SHP77 (cell line): ENCODE data around the gene CEP89.
A peak's percentile ranks its signal among the peaks of the same experiment; 100 is the strongest.
"Not testable (repeated sequence)": the region's sequence is repeated elsewhere in the genome, so short reads cannot be mapped to it uniquely, and the experiment has no call there.

ENCODE experiments used
- DNase-seq, 2 experiments: peaks; one replicate each; lab custom pipeline; 2025; lab: John Stamatoyannopoulos, UW

Gene CEP89

GRCh38 chr19:32971715-32972540 lies at the start of gene CEP89, which contains the start of gene FAAP24:
Gene CEP89 (minus strand): TSS chr19:32971958. CDS start chr19:32971874, 84 bp downstream.
Gene FAAP24 (plus strand): TSS chr19:32972242. CDS start chr19:32973197, 955 bp downstream.
- DNase-seq: peak; percentile 96 to 98

DNA sequence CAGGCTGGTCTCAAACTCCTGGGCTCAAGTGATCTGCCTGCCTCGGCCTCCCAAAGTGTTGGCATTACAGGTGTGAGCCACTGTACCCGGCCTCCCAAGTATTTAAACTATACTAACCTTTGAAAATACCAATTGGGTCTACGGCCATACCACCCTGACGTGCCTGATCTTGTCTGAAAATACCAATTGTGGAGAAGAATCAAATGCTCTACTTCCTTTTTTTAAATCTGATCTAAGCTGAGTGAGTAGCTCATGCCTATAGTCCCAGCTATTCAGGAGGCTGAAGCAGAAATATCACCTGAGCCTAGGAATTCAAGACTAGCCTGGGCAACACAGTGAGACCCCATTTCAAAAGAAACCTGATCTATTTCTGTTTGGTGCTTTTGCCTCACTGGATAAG lies 39.1 kb upstream of the CEP89 start:
- not testable (repeated sequence) for DNase-seq

GRCh38 chr19:33008738-33009137 lies 37.0 kb upstream of the CEP89 start:
- no peak for DNase-seq

GRCh38 chr19:33005440-33005839 lies 33.7 kb upstream of the CEP89 start:
- no peak for DNase-seq

- DNase-seq: not testable (repeated sequence)
Observed at GRCh38 chr19:33003424-33004024, 31.8 kb upstream of the CEP89 start.

- DNase-seq: not testable (repeated sequence)
Observed at GRCh38 chr19:33002126-33002865, 30.5 kb upstream of the CEP89 start.

DNA sequence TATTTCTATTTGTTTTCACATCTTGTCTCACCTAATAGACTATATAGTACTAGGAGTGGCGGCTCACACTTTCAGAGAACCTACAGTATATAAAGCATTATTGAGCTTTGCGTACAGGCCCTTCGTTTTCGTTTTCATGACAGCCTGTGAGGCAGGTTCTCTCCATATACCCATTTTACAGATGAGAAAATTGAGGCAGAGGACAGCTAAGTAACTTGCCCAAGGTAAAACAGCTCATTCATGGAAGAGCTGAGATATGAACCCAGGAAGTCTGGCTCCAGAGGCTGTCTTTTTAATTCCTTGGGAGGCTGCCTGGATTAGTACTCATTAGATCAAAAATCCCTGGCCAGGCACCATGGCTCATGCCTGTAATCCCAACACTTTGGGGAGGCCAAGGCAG lies 29.2 kb upstream of the CEP89 start:
- DNase-seq: no peak

GRCh38 chr19:33000510-33000909 lies 28.8 kb upstream of the CEP89 start:
- DNase-seq: no peak

DNA sequence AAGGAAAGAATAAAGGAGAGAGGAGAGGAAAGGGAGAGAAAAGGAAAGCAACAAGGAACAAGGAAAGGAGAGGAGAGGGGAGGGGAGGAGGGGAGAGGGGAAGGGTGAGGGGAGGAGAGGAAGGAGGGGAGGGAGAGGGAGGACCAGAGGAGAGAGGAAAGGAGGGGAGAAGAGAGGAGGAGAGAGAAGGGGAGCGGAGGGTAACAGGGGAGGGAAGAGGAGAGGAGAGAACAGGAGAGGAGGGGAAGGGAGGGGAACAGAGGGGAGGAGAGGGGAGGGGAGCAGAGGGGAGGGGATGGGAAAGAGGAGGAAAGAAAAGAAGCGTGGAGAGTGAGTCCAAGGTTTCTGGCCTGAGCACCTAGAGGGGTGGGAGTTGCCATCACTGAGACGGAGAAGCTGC lies 27.0 kb upstream of the CEP89 start:
- no peak for DNase-seq

GRCh38 chr19:32997716-32998355 lies 26.1 kb upstream of the CEP89 start:
- DNase-seq: no peak

DNA sequence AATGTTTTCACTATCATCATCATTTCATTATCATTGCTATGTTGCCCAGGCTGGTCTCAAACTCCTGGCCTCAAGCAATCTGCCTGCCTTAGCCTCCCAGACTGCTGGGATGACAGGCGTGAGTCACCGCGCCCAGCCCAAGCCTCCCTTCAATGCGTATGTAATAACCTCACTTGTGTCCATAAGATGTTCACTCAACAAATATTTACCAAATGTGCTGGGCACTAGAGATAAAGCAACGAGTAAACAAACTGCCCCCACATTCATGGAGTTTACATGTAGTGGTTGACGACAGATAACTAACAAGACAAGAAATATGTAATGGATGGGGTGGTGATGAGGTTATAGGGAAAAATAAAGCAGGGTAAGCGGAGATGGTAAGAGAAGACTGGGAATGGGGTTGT lies 25.3 kb upstream of the CEP89 start:
- DNase-seq: not testable (repeated sequence)

GRCh38 chr19:32995966-32996365 lies 24.2 kb upstream of the CEP89 start:
- DNase-seq: not testable (repeated sequence)

GRCh38 chr19:32988724-32989123 lies 17.0 kb upstream of the CEP89 start:
- DNase-seq: no peak

DNA sequence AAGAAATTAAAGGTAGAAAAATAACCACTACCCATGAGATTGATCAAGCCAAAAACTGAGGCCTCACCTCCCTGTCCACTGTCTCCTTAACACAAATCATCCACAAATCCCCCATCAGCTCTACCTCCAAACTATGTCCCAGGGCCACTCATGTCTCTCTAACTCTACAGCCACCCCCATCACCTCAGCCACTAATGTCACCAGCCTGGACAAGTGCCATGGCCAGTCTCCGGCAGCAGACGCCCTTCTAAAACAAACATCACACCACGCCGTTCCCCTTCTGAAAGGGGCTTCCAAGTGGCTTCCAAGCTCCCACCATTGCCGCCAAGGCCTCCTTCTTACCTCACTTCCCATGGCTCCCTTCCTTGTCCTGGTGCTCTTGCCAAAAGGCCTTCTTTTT lies 16.5 kb upstream of the CEP89 start:
- DNase-seq: not testable (repeated sequence)

GRCh38 chr19:32982488-32982887 lies 10.7 kb upstream of the CEP89 start:
- DNase-seq: not testable (repeated sequence)

GRCh38 chr19:32979807-32980206 lies 8.0 kb upstream of the CEP89 start:
- not testable (repeated sequence) for DNase-seq

DNA sequence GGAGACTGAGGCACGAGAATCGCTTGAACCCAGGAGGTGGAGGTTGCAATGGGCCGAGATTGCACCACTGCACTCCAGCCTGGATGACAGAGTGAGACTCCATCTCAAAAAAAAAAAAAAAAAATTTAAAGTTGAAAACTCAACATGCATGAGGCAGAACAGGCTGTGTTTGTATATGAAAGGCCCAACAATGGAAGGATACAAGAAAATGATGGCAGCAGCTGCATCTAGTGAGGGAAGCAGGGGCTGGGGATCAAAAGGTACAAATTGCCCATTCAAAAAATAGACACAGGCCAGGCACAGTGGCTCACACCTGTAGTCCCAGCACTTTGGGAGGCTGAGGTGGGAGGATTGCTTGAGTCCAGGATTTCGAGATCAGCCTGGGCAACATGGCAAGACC lies 6.1 kb upstream of the CEP89 start:
- DNase-seq: not testable (repeated sequence)

DNA sequence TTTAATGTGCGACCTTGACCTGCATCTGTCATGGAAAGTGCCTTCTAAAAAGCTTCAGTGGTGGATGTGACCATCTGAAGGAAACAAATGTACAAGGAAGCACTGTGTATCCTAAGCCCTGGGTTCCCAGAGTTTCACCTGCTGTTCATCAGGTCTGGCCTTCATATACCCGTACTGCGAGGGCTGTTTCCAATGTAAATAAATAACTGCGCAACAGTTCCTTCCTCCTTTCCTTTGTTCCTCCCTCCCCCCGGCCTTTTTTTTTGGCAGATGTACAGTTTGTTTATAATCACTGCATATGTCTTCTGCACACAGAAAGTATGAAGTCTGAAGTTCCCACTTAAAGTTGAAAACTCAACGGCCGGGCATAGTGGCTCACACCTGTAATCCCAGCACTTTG lies 5.5 kb upstream of the CEP89 start:
- DNase-seq: no peak

- DNase-seq: peak; percentile 26 to 43
Observed at GRCh38 chr19:32976223-32976805, 4.6 kb upstream of the CEP89 start.

DNA sequence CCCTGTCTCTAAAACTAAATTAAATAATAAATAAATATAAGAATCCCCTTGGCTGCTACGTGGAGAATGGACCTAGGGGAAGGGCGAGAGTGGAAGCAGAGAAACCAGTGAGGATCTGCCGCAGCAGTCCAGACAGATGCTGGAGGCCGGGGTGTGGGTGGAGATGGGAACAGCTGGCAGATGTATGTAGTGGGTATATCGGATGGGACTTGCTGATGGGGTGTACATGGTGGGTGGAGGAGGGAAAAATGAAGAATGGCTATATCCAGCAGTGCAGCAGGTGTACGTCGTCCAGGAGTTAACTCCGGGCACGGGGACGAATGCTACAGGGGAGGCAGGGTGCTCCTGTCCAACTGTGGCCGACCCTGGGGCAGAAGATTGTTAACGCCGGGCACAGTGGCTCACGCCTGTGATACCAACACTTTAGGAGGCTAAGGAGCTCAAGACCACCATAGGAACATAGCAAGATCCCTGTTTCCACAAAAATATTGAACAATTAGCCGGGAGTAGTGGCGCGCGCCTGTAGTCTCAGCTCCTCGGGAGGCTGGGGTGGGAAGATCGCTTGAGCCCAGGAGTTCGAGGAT lies 654 bp downstream of the CEP89 start:
- DNase-seq: no peak

DNA sequence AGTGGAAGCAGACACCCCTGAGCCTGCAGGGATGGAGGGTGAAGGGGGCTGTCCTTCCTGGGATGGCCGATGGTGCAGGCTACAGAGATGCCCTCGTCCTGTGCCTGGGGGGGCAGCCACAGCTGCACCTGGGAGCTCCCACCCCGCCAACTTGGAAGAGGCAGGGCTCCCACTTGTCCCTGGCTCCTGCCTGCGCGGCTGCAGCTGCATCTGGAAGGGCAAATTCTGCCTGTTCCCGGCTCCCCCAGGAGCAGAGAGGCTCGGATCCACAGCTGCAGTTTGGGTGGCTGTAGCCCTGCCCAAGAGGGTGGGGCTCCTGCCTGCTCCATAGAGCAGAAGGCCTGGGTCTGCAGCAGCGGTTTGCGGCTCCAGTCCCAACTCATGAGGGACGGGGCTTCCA lies 2.2 kb downstream of the CEP89 start:
- no peak for DNase-seq
